Cerebellar nuclear complex (tissue), 1 donor: ENCODE data around the gene SBNO2.

Experiments
- DNase-seq, 2 experiments: peaks; one replicate each; lab custom pipeline; 2025; lab: John Stamatoyannopoulos, UW

Gene SBNO2

GRCh38 chr19:1167687-1168571, 6.1 kb downstream of the SBNO2 start:
- no peak for DNase-seq

GRCh38 chr19:1166872-1167573, 7.0 kb downstream of the SBNO2 start:
- DNase-seq, result no peak

GRCh38 chr19:1164684-1165531, 9.2 kb downstream of the SBNO2 start:
- DNase-seq, result no peak

GRCh38 chr19:1163934-1164683, 10.0 kb downstream of the SBNO2 start:
- no peak for DNase-seq

DNA sequence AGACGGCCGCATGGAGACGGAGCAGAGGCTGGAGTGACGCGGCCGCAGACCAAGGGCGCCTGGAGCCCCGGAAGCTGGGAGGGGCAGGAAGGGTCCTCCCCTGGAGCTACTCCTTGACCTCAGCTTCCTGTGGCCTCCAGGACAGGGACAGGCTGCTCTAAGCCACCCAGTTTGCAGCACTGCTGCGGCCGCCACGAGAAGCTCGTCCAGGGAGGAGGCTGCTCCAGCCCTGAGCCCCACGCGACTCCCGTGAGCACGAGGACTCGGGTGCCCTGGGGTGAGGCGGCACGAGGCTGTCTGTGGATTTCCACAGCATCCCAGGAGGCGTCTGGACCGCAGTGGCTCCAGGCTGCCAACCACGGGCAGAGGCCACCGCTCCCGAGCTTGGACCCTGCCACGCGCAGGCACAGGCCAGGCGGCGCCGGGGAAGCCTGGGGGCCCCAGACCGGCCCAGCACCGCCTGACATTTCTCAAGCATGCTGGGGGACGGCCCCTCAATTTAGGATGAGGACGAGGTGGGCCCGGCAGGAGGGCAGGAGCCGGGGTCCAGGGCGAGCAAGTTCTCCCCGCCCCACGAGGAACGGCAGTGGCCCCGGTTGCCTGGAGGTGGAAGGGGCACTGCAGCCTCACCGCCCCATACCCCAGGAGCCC, 10.7 kb downstream of the SBNO2 start:
- DNase-seq, result no peak

DNA sequence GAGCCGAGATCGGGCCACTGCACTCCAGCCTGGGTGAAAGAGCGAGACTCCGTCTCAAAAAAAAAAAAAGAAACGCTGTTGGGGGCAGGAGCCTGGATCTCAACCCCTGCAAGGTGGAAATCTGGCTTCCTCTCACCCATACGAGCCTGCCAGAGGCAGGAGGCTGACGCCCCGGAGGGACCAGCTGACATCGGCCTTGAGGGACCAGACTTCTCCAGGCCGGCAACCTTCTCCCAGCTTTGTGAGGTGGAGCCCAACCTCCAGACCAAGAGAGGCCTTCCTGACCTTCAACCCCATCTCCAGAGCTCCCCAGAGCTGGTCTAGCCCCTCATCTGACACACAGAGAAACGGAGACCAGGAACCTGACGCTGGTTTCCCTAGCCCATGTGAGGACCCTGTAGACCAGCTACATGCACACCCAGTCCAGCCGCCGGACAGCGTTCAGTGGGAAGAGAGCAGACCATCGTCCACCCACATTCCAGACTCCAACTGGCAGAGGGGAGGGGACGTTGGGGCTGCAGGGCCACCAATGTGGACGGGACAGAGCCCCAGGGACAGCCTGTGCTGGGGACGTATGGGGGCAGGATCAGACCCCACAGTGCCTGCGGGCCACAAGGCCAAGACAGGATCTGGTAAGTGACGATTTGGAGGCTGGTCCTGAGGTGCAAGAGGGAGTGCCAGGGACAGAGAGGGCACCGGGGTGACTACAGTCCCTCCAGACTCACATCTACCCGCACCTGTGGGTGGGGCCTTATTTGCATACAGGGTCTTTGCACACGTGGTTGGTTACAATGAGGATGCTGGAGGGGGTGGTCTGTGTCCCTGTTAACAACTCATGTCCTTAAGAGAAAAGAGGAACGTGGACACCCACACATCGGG, 11.4 kb downstream of the SBNO2 start:
- no peak for DNase-seq

DNA sequence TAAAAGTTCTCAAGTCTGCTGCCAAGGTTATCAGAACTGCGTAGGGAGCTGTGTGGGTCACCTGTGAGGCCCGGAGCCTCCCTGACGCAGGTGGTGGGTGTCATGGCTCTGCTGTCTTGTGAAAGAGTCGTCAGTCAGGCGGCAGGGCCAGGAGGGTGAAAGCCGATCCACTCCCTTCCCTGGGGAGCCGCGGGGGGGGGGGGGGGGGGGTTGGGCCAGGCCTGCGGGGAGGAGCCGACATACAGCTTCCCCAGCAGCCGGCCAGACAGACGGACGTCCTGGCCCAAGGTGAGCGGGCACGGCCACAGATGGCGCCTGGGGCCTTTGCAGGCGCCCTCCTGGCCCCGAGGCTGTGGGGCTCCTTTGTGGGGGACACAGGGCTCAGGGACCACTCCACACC, 12.4 kb downstream of the SBNO2 start:
- no peak for DNase-seq

- DNase-seq, result no peak
Observed at GRCh38 chr19:1159864-1160595, 14.0 kb downstream of the SBNO2 start.

- DNase-seq, result no peak
Observed at GRCh38 chr19:1158885-1159448, 15.1 kb downstream of the SBNO2 start.

GRCh38 chr19:1157931-1158884, 15.9 kb downstream of the SBNO2 start:
- no peak for DNase-seq

DNA sequence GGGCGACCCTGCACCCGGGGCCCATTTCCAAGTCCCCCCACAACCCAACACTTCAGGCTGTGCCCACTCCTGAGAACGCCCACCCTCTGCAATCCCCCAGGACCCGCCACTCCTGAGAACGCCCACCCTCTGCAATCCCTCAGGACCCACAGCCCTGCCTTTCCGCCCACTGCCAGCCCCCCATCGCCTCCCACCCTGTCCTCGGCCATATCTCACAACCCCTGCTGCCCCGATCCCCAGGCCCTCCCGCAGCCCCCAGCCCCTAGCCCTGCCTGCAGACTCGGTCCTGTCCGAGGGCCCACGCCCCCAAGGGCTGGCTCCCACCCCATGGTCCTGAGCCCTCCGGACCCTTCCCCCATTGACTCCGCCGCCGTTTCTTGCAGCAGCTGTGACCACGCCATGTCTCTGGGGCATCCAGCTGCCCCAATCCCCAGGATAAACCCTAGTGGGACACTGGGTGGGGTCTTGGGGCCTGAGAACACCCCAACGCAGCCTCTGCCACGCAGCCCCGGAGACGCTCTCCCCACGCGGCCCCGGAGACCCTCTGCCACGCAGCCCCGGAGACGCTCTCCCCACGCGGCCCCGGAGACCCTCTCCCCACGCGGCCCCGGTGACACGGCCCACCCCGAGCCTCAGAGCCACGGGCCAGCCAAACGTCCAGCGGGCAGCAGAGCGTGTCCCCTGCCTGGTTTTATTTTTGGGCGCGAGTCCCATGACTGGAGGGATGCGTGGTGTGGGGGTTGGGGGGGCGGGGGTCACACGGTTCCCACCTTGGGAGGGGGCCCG, 17.0 kb downstream of the SBNO2 start:
- no peak for DNase-seq

DNA sequence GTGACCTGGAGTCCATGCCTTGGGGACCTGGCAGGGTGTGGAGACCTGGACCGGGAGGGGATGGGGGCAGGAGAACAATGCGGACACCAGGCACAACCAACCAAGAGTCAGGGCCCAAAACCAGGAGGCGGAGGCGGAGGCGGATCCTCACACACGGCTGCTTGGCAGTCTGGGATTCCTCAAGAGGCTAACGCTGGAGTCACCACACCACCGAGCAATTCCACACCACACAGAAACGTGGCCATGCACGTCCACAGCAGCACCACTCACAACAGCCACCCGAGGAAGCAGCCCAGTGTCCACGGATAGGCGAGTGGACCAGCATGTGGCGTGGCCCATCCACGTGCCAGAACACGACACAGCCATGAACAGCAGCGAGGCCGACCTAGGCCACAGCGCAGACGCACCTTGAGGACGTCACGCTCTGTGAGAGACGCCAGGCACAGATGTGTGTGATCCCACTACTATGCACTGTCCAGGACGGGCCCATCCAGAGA, 17.7 kb downstream of the SBNO2 start:
- no peak for DNase-seq

GRCh38 chr19:1155352-1156304, 18.4 kb downstream of the SBNO2 start:
- DNase-seq, result no peak

GRCh38 chr19:1154731-1155351, 19.2 kb downstream of the SBNO2 start:
- DNase-seq, result no peak
